ENCODE data around the gene NEK5. TPM values are rescaled to one million over a fixed set of nuclear protein-coding genes. Genes with fewer than 3 reads are reported as not detected.

The NEK5 gene
- total RNA-seq, 2 donors from 2014 or later = 1.2 to 2.3 TPM

DNA sequence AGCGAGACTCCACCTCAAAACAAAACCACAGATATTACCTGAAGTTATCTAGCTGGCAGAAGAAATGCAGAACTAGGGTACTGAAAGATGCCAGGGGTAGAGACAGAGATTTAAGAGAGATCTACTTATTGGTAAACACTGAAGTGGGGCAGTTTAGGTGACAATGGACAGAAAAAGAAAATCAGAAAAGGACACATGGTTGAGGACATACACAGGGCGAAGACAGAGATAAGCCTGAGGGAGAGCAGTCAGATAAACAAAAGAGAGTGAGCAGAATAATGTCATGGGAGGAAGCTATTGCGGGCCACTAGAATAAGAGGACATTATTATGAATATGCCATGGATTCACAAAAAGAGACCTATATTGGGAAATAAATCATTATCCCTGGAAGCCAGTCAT is 3.3 kb downstream of the NEK5 start:
- TF ChIP-seq POLR2AphosphoS5 (IDR thresholded peaks at IDR 0.05) (no peak), POLR2A (IDR thresholded peaks at IDR 0.05) (no peak)
- TF ChIP-seq, protein P1, sequence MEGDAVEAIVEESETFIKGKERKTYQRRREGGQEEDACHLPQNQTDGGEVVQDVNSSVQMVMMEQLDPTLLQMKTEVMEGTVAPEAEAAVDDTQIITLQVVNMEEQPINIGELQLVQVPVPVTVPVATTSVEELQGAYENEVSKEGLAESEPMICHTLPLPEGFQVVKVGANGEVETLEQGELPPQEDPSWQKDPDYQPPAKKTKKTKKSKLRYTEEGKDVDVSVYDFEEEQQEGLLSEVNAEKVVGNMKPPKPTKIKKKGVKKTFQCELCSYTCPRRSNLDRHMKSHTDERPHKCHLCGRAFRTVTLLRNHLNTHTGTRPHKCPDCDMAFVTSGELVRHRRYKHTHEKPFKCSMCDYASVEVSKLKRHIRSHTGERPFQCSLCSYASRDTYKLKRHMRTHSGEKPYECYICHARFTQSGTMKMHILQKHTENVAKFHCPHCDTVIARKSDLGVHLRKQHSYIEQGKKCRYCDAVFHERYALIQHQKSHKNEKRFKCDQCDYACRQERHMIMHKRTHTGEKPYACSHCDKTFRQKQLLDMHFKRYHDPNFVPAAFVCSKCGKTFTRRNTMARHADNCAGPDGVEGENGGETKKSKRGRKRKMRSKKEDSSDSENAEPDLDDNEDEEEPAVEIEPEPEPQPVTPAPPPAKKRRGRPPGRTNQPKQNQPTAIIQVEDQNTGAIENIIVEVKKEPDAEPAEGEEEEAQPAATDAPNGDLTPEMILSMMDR (IDR thresholded peaks at IDR 0.05) = no peak

DNA sequence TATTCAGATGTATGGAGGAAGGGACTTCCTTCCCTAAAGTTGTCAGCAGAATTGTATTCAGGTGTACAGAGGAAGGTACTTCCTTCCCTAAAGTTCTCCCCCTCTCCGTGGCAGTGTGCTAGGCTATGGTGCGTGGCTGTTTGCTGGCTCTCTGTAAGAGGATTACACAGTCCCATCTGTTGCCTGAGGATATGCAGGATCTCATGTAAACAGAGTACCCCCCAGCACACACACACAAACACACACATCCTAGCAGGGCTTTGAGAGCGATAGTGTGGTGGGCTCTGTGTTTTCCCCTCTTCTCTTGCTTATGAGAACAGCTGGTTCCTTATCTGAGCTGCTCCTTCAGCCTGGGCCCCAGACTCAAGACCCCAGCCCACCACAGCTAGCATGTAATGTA is 10.3 kb downstream of the NEK5 start:
- Histone ChIP-seq H3K36me3 (no peaks in the 10 kb centered on the region), H3K4me3 (no peak overlapping the region), H3K27me3 (replicated peaks; ENCODE audit: insufficient read depth) (no peaks in the 10 kb centered on the region), H3K4me1 (replicated peaks) (no peaks in the 10 kb centered on the region), H3K9me3 (no peaks in the 10 kb centered on the region), H3K27ac (no peak overlapping the region)
- intact Hi-C loops (cut with DNase I) = no loop called here
- WGBS = 54% methylated on average over 3 of the region's 3 CpGs
- TF ChIP-seq POLR2A (IDR thresholded peaks at IDR 0.05) (no peak), POLR2AphosphoS5 (IDR thresholded peaks at IDR 0.05) (no peak)
- TF ChIP-seq, protein P1 (IDR thresholded peaks at IDR 0.05) = no peak
- no peak for DNase-seq (ENCODE audit: low spot score)

More for the DNA sequence above, 3.3 kb downstream of the NEK5 start:
- Histone ChIP-seq H3K4me3 (no peak overlapping the region), H3K9me3 (no peaks in the 10 kb centered on the region), H3K27me3 (replicated peaks; ENCODE audit: insufficient read depth) (no peaks in the 10 kb centered on the region), H3K36me3 (no peaks in the 10 kb centered on the region), H3K27ac (no peak overlapping the region), H3K4me1 (replicated peaks) (no peaks in the 10 kb centered on the region)
- intact Hi-C loops (cut with DNase I) = loop anchor here (5.0 to 10.0 kb wide), 4 partner anchors 128 to 1001 kb away; no protein-coding TSS in a partner anchor
- 98% methylated on average over 3 of the region's 3 CpGs for WGBS
- DNase-seq (ENCODE audit: low spot score) = no peak

DNA sequence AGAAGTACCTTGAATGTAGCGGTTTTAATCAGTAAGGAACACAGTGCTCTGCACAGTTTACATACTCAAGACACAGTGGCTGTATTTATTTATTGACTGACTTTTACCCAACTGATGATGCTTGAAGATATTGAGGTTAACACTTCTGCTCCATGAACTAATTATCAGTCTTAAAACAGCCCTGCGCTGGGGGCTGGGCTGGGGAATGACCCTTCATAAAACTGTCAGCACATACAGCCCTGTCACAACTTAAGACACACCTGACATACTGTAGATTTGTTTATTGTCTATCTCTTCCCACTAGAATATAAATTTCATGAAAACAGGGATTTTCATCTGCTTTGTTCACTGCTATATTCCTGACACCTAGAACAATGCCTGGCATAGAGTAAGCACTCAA is 10.8 kb downstream of the NEK5 start:
- H3K36me3 ChIP-seq = no peaks in the 10 kb centered on the region
- H3K9me3 ChIP-seq = no peaks in the 10 kb centered on the region
- no peaks in the 10 kb centered on the region for H3K4me1 ChIP-seq (replicated peaks)
- H3K4me3 ChIP-seq = no peak overlapping the region
- WGBS = 60% methylated on average over 2 of the region's 2 CpGs
- H3K27ac ChIP-seq = no peak overlapping the region
- no peak for TF ChIP-seq POLR2A (IDR thresholded peaks at IDR 0.05)
- no peak for TF ChIP-seq POLR2AphosphoS5 (IDR thresholded peaks at IDR 0.05)
- TF ChIP-seq, protein P1 (IDR thresholded peaks at IDR 0.05) = no peak
- intact Hi-C loops (cut with DNase I) = no loop called here
- no peak for DNase-seq (ENCODE audit: low spot score)
- H3K27me3 ChIP-seq (replicated peaks; ENCODE audit: insufficient read depth) = no peaks in the 10 kb centered on the region

DNA sequence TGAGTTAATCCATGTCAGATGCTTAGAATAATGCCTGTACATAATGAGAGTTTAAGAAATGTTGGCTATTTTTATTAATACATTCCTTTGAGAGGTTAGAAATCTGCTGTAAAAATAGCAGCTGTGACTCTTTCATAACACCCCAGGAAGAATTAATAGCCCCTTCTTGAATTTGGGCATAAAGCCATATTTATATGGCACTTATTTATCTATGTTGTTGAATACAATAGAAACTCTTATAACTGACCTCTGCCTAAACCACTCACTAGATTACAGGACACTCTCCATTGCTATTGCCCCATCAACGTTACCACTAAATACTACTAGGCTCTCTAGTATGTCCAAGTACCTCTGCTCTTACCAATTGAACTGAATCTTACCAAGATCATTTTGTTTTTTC is 16.3 kb downstream of the NEK5 start:
- no peaks in the 10 kb centered on the region for H3K4me1 ChIP-seq (replicated peaks)
- TF ChIP-seq, protein P1 (IDR thresholded peaks at IDR 0.05) = no peak
- no peak for TF ChIP-seq POLR2AphosphoS5 (IDR thresholded peaks at IDR 0.05)
- H3K27me3 ChIP-seq (replicated peaks; ENCODE audit: insufficient read depth) = no peaks in the 10 kb centered on the region
- WGBS = 73% methylated on average over 1 of the region's 1 CpG
- H3K9me3 ChIP-seq = no peaks in the 10 kb centered on the region
- no peak for DNase-seq (ENCODE audit: low spot score)
- no peaks in the 10 kb centered on the region for H3K36me3 ChIP-seq
- H3K4me3 ChIP-seq = no peak overlapping the region
- intact Hi-C loops (cut with DNase I) = no loop called here
- H3K27ac ChIP-seq = no peak overlapping the region

DNA sequence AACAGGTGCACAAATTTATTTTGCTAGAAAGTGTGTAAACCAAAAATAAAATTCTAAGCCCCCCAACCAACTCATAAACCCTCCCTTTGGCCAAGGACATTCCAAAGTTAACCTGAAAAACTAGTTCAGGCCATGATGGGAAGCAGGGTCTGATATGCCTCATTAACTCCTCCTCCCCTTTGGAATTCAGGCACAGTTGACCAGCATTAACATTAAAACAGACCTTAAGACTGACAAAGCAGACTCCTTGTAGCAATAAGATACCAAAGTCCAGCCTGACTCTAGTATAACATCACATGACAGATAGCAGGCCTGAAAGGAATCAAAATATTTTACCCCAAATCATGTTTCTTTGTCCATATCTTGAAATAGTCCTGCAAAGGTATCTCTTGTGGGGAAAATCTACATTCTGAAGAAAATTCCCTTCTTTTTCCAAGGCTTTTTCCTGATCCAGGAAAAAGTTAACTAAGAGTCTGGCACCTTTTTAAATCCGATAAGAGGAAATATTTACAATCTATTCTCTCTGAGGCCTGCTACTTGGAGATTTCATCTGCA is 19.7 kb downstream of the NEK5 start:
- intact Hi-C loops (cut with DNase I) = no loop called here
- no peak for DNase-seq (ENCODE audit: low spot score)
- TF ChIP-seq, protein P1 (IDR thresholded peaks at IDR 0.05) = no peak
- TF ChIP-seq POLR2A (IDR thresholded peaks at IDR 0.05) = no peak
- no peak for TF ChIP-seq POLR2AphosphoS5 (IDR thresholded peaks at IDR 0.05)
- H3K27ac ChIP-seq = no peak overlapping the region
- WGBS = 83% methylated on average over 1 of the region's 1 CpG
- H3K4me3 ChIP-seq = no peak overlapping the region
- no peaks in the 10 kb centered on the region for H3K9me3 ChIP-seq
- no peaks in the 10 kb centered on the region for H3K36me3 ChIP-seq
- H3K4me1 ChIP-seq (replicated peaks) = no peaks in the 10 kb centered on the region
- no peaks in the 10 kb centered on the region for H3K27me3 ChIP-seq (replicated peaks; ENCODE audit: insufficient read depth)

Measured in prostate gland (tissue), 2 donors.